Dermis lymphatic vessel endothelial cell (primary cell): Measurements from ENCODE around the gene LSG1. TPM values are rescaled to one million over a fixed set of nuclear protein-coding genes. Genes with fewer than 3 reads are reported as not detected.

Source experiments
- total RNA-seq: library from RNA; depleted of rRNA; stranded (reverse); fragments of >200 nt; gene quantifications from 2 replicates; pipeline ENCODE4 v1.2.1, GENCODE V29; 2014

LSG1 gene
- total RNA-seq, result 42.7 and 46.1 TPM in 2 replicates

GRCh38 chr3:194671900-194672808 is at the start of gene LSG1:
Gene LSG1, minus strand, starts transcription at chr3:194672191. Its CDS starts 29 bp downstream, at chr3:194672162.

GRCh38 chr3:194685718-194686413 is 13.9 kb upstream of the LSG1 start, which contains the start of gene FAM43A:
Gene FAM43A, plus strand, starts transcription at chr3:194685883. Its CDS starts 944 bp downstream, at chr3:194686827.

GRCh38 chr3:194633349-194634004 is 38.5 kb downstream of the LSG1 start, which contains the start of gene TMEM44:
Gene TMEM44, minus strand, starts transcription at chr3:194633419. Its CDS starts 204 bp downstream, at chr3:194633215.

Other genes with a start within 250 kb of the LSG1 start
- gene ATP13A3, start 185.2 kb downstream of the LSG1 start, total RNA-seq, result 132 and 151 TPM in 2 replicates
- 28.7 and 36.2 TPM in 2 replicates for gene TMEM44, start 38.8 kb downstream of the LSG1 start, total RNA-seq
- 85.0 and 115 TPM in 2 replicates for gene FAM43A, start 13.7 kb upstream of the LSG1 start, total RNA-seq